ENCODE results near the gene MYOD1. TPM values are rescaled to one million over a fixed set of nuclear protein-coding genes. Genes with fewer than 3 reads are reported as not detected.

Gene MYOD1
- polyA plus RNA-seq, 1 experiment = not detected

GRCh38 chr11:17747131-17747955, 28.0 kb downstream of the MYOD1 start:
- Histone ChIP-seq H3K27me3 (ENCODE audit: control insufficient read depth, insufficient read depth, low read length) (peaks cover 19% of the 10 kb centered on the region), H3K9me3 (ENCODE audit: control insufficient read depth, insufficient read depth, low read length) (no peaks in the 10 kb centered on the region; the same call in 1 of the 2 replicates), H3K4me3 (ENCODE audit: low read depth, low read length) (no peak overlapping the region), H3K27ac (ENCODE audit: low read depth, low read length) (no peak overlapping the region)
- ChIA-PET CTCF (interaction anchor here (1.0 to 1.4 kb wide), 2 partner anchors 16 to 232 kb away, joined by 3 to 4 read pairs; no protein-coding TSS in a partner anchor), POLR2A (no interaction called here)
- no peak for DNase-seq (ENCODE audit: low read depth, low spot score)
- no peak for TF ChIP-seq CTCF (IDR thresholded peaks at IDR 0.05; ENCODE audit: low read depth, low read length)

DNA sequence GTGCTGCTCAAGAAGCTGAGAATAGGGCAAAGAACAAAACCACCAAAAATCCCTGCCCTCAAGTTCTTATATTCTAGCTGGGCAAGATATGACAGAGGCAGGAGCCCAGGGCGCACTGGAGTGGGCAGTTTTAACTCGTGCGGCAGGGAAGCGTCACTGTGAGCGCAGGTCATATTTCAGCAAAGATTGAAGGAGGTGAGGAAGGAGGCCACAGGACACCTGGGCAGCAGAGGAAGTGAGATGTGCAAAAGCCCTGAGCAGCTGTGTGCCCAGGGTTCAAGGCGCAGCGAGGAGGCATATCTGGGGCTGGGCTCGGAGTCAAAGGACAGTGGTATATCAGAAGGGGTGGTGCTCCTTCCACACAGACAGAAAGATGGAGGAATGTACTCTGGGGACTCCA, 28.7 kb downstream of the MYOD1 start:
- no peak for TF ChIP-seq CTCF (IDR thresholded peaks at IDR 0.05; ENCODE audit: low read depth, low read length)
- ChIA-PET CTCF (interaction anchor here (1.4 kb wide), 1 partner anchor 231 kb away, joined by 4 read pairs; no protein-coding TSS in a partner anchor), POLR2A (no interaction called here)
- no peaks in the 10 kb centered on the region; the same call in 1 of the 2 replicates for H3K9me3 ChIP-seq (ENCODE audit: control insufficient read depth, insufficient read depth, low read length)
- H3K27ac ChIP-seq (ENCODE audit: low read depth, low read length) = no peak overlapping the region
- DNase-seq (ENCODE audit: low read depth, low spot score) = no peak
- peaks cover 22% of the 10 kb centered on the region for H3K27me3 ChIP-seq (ENCODE audit: control insufficient read depth, insufficient read depth, low read length)
- H3K4me3 ChIP-seq (ENCODE audit: low read depth, low read length) = no peak overlapping the region

DNA sequence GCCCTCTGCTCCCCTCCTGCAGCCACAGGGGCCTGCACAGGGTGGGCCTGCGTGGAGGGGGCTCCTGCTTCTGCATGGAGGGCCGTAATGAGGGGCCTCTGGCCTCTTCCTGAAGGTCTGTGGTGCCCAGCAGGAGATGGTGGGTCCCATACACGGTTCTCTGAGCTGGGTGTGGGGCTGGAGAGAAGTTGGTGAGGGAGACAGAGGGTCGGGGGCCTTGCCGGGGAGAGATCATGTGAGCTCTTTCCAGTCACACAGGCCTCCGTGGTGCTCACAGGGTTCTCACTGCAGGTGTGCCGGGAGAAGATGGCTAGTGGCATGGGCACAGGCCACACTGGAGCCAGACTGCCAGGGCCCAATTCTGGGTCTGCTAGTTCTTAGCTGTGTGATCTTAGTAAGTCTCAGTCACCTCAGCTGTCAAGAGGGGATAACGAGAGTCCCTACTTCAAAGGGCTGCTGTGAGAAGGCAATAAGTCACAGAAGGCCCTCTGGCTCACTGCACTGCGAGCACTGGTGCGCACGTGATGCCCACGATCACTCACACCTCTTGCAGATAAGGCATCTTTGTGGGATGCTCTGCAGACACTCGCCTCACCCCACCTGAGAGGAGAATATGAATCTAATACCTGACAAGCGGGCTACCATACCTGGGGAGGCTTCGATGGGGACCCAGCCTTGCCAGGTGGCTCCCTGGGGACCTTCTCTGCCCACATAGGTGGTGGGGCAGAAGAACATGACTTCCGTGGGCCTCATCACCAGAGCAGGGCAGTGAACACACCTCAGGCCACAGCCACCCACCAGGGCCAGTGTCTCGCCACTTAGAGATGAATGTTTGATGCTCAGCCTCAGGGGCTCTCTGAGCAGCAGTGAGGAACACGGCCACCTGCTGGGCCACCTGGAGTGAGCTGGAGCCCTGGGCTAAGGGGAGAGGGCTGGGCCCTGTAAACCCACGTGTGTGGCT, 29.7 kb downstream of the MYOD1 start:
- POLR2A ChIA-PET = no interaction called here
- Histone ChIP-seq H3K27me3 (ENCODE audit: control insufficient read depth, insufficient read depth, low read length) (peaks cover 25% of the 10 kb centered on the region), H3K9me3 (ENCODE audit: control insufficient read depth, insufficient read depth, low read length) (no peaks in the 10 kb centered on the region; the same call in 1 of the 2 replicates), H3K27ac (ENCODE audit: low read depth, low read length) (no peak overlapping the region), H3K4me3 (ENCODE audit: low read depth, low read length) (no peak overlapping the region)
- CTCF ChIA-PET = interaction anchor here (1.3 kb wide), 1 partner anchor 18 kb away, joined by 5 read pairs; no protein-coding TSS in a partner anchor
- no peak for TF ChIP-seq CTCF (IDR thresholded peaks at IDR 0.05; ENCODE audit: low read depth, low read length)
- no peak for DNase-seq (ENCODE audit: low read depth, low spot score)

- no peak for TF ChIP-seq CTCF (IDR thresholded peaks at IDR 0.05; ENCODE audit: low read depth, low read length)
- no peak overlapping the region for H3K4me3 ChIP-seq (ENCODE audit: low read depth, low read length)
- CTCF ChIA-PET = interaction anchor here (1.2 to 1.3 kb wide), 2 partner anchors 19 kb away, joined by 3 to 5 read pairs; no protein-coding TSS in a partner anchor
- POLR2A ChIA-PET = no interaction called here
- no peak overlapping the region for H3K27ac ChIP-seq (ENCODE audit: low read depth, low read length)
- H3K9me3 ChIP-seq (ENCODE audit: control insufficient read depth, insufficient read depth, low read length) = no peaks in the 10 kb centered on the region; the same call in 1 of the 2 replicates
- peaks cover 27% of the 10 kb centered on the region for H3K27me3 ChIP-seq (ENCODE audit: control insufficient read depth, insufficient read depth, low read length)
- DNase-seq (ENCODE audit: low read depth, low spot score) = no peak
Measured at GRCh38 chr11:17750013-17750800, 30.8 kb downstream of the MYOD1 start.
